ENCODE measurements around the gene SEC16B.

GRCh38 chr1:178017517-178017916 is 47.7 kb upstream of the SEC16B start:
- TF ChIP-seq CTCF (IDR thresholded peaks at IDR 0.05), result no peak
- TF ChIP-seq POLR2AphosphoS5 (IDR thresholded peaks at IDR 0.05; ENCODE audit: insufficient read depth in 1 of 2, low read depth in 1 of 2), result no peak
